GM21786 (cell line): Measurements from ENCODE around the gene RFX2.
"Not testable (repeated sequence)": the region's sequence is repeated elsewhere in the genome, so short reads cannot be mapped to it uniquely, and the experiment has no call there.

Source experiments
- ATAC-seq: cut with Tn5 transposase; IDR thresholded peaks from one replicate; pipeline ENCODE4 v1.9.1; 2021; ENCODE audit not compliant: unreplicated experiment

The RFX2 gene

GRCh38 chr19:6110360-6110977 lies at the start of gene RFX2:
TSS of gene RFX2 (minus strand) at chr19:6110500. CDS start at chr19:6047496, 63,004 bp downstream.
- peak; percentile 92 for ATAC-seq

GRCh38 chr19:6156033-6156432 lies 45.7 kb upstream of the RFX2 start:
- ATAC-seq = no peak

- no peak for ATAC-seq
Observed at GRCh38 chr19:6150289-6150688, 40.0 kb upstream of the RFX2 start.

- ATAC-seq = no peak
Observed at GRCh38 chr19:6141217-6141616, 30.9 kb upstream of the RFX2 start.

- no peak for ATAC-seq
Observed at GRCh38 chr19:6138511-6138910, 28.2 kb upstream of the RFX2 start.

- no peak for ATAC-seq
Observed at GRCh38 chr19:6138066-6138465, 27.8 kb upstream of the RFX2 start.

- no peak for ATAC-seq
Observed at GRCh38 chr19:6133231-6133630, 22.9 kb upstream of the RFX2 start.

- no peak for ATAC-seq
Observed at GRCh38 chr19:6132482-6132881, 22.2 kb upstream of the RFX2 start.

GRCh38 chr19:6127716-6128335 lies 17.5 kb upstream of the RFX2 start:
- no peak for ATAC-seq

GRCh38 chr19:6126335-6126974 lies 16.2 kb upstream of the RFX2 start:
- ATAC-seq = no peak

GRCh38 chr19:6125571-6125989 lies 15.3 kb upstream of the RFX2 start:
- no peak for ATAC-seq

GRCh38 chr19:6119031-6119430 lies 8.7 kb upstream of the RFX2 start:
- no peak for ATAC-seq

GRCh38 chr19:6118043-6118442 lies 7.7 kb upstream of the RFX2 start:
- ATAC-seq = no peak

GRCh38 chr19:6117534-6117933 lies 7.2 kb upstream of the RFX2 start:
- no peak for ATAC-seq

GRCh38 chr19:6116749-6117430 lies 6.6 kb upstream of the RFX2 start:
- ATAC-seq = no peak

GRCh38 chr19:6115992-6116391 lies 5.7 kb upstream of the RFX2 start:
- no peak for ATAC-seq

- no peak for ATAC-seq
Observed at GRCh38 chr19:6113616-6114188, 3.4 kb upstream of the RFX2 start.

GRCh38 chr19:6109947-6110346 lies 353 bp downstream of the RFX2 start:
- ATAC-seq = no peak

- ATAC-seq = no peak
Observed at GRCh38 chr19:6108721-6109633, 1.3 kb downstream of the RFX2 start.

GRCh38 chr19:6106643-6107294 lies 3.5 kb downstream of the RFX2 start:
- ATAC-seq = not testable (repeated sequence)
